Activated CD4-positive, alpha-beta memory T cell treated with anti-CD3 and anti-CD28 coated beads, Interleukin-2, amount 10 ng/mL, durations not matched to agents 7 days and 5 days (primary cell): ENCODE results near the gene ERAL1. TPM values are rescaled to one million over a fixed set of nuclear protein-coding genes. Genes with fewer than 3 reads are reported as not detected.
A peak's percentile ranks its signal among the peaks of the same experiment; 100 is the strongest.
"Not testable (repeated sequence)": the region's sequence is repeated elsewhere in the genome, so short reads cannot be mapped to it uniquely, and the experiment has no call there.

Source experiments
- CTCF ChIA-PET: fragments of 350-600 bp; sonication (Branson Sonifier 250); formaldehyde crosslinking; loops from one replicate; lab custom pipeline; 2021; ENCODE audit warnings: antibody characterized with exemption, inconsistent platforms; lab: Charles Lee
- POLR2A ChIA-PET: fragments of 350-600 bp; sonication (Branson Sonifier 250); formaldehyde crosslinking; loops from one replicate; lab custom pipeline; 2021; ENCODE audit warnings: antibody characterized with exemption; lab: Charles Lee
- DNase-seq: peaks from one replicate; pipeline ENCODE4 v3.0.0-alpha.2; 2020
- H3K27ac Mint-ChIP-seq: one replicate; pipeline ENCODE4 v1.8.0; 2021; ENCODE audit warnings: mild to moderate bottlenecking, mixed read lengths
- H3K27me3 Mint-ChIP-seq: one replicate; pipeline ENCODE4 v1.8.0; 2021; ENCODE audit warnings: mixed read lengths
- H3K36me3 Mint-ChIP-seq: one replicate; pipeline ENCODE4 v1.8.0; 2021; ENCODE audit warnings: low read depth, mixed read lengths
- H3K4me1 Mint-ChIP-seq: one replicate; pipeline ENCODE4 v1.8.0; 2021; ENCODE audit warnings: mixed read lengths
- H3K4me3 Mint-ChIP-seq: one replicate; pipeline ENCODE4 v1.8.0; 2021; ENCODE audit warnings: mild to moderate bottlenecking, mixed read lengths
- H3K9me3 Mint-ChIP-seq: one replicate; pipeline ENCODE4 v1.8.0; 2021; ENCODE audit warnings: mixed read lengths
- total RNA-seq, 2 experiments: library from RNA; stranded (reverse); gene quantifications; one replicate each; pipeline ENCODE4 v1.2.3, GENCODE V29; 2021

The ERAL1 gene
- total RNA-seq, 2 experiments from 2014 or later, result 34.6 to 35.2 TPM

DNA sequence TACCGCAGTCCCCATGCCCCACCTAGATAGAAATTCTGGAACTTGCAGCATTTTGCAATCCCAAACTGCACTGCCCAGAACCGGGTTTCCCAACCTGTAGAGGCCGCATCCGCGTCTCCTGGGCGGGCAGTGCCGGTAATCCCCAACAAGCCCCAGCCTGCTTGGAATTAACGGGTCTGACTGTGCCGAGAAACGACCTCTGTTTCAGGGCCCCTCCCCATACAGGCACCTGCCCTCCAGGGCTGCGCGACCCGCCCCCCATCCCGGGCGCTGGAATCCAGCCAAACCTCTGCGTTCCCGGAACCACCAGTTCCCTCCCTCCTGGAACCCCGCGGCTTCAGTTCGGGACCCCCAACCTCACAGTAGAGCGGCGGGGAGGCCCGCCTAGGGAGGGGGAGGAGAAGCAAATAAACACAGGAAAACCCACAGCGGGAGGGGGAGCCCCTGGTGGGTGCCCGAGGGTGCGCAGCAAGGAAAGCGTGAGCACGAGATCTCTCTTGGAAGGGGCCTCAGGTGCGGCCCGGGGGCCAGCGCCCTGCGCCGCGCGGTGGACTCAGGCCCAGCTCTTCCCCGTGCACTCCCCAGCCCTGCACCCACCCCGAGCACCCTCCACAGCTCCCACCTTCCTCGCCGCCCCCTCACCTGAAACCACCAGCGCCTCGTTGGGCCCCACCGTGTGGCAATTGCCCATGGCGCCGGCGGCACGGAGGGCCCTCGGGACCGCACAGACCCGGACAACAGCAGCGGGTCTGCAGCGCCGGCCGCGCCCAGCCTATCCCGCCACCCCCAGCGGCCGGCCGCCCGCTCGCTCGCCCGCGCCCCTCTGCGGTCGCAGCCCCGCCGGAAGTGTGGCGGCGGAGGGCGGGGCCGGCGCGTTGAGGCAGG lies 42.3 kb downstream of the ERAL1 start, which contains the start of gene FLOT2:
Gene FLOT2 (minus strand): TSS at position 850 of the 885 bp plus-strand sequence. CDS start 159 bp downstream, at position 691.
- ChIA-PET CTCF (interaction anchor here (0.6 to 6.9 kb wide), 13 partner anchors 11 to 526 kb away, joined by 3 to 46 read pairs (median 5); partner anchors contain the start of genes NEK8, PROCA1 and TLCD1), POLR2A (interaction anchor here (1.0 to 4.9 kb wide), 18 partner anchors 9 to 252 kb away, joined by 3 to 21 read pairs (median 5); partner anchors contain the start of genes BLTP2, ERAL1, FAM222B and PHF12)
- peak; percentile 69 for DNase-seq
- H3K9me3 Mint-ChIP-seq, result no peaks in the 10 kb centered on the region
- H3K4me1 Mint-ChIP-seq, result peaks cover 78% of the 10 kb centered on the region
- no peaks in the 10 kb centered on the region for H3K27me3 Mint-ChIP-seq
- peak within 1 kb of the TSS; percentile 95 for H3K27ac Mint-ChIP-seq
- peak within 1 kb of the TSS; percentile 96 for H3K4me3 Mint-ChIP-seq
- peaks cover 47% of the 10 kb centered on the region for H3K36me3 Mint-ChIP-seq

DNA sequence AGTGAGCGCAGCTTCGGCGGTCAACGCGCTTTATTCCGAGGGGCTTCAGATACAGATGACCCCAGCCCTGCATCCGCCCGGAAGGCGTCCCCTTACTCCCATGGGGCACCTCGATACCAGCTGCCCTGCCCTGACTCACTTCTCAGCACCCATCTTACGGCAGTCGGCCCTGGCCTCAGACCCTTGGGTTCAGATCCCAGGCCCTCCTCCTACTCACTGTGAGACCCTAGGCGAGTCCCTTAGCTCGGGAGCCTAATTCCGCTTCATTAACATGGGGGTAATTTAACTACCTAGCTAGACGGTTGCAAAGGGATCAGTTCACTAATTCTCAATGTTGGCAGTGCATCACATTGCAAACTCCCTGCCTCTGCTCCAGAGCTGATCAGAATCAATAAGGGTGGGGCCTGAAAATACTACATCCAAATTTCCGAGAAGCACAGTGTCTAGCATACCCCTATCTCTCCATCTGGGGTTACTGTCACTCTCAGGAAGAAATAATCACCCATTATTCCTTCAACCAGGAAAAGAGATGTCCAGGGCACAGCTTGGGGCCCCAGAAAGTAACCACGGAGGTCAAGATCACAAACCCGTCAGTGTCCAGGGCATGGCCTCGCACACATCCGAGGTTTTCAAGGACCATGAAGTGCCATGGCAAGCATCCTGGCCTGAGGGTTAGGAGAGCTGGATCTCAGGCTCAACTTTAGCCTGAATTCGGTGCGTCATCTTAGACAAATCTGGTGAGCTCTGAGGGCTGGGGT lies 43.1 kb downstream of the ERAL1 start:
- peak; percentile 53 for DNase-seq

DNA sequence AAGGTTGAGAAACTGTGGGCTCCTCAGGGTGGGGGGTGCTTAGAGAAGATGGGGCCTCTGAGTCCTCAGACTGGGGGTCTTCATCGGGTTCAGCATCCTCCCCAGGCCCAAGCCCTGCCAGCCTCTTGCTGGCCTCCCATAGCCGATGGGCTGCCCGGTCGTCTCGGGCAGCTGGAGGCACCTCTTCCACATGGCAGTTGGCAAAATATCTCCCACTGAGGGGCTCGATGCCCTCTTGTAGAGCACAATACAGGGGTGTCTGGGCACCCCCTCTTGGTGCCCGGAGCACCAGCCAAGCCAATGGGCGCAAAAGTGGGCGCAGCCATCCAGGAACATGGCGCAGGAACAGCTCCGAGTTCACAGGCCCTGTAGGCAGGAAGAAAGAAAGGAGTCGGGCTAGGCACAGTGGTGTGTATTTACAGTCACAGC lies 43.7 kb downstream of the ERAL1 start:
- CTCF ChIA-PET, result interaction anchor here (0.6 to 6.9 kb wide), 8 partner anchors 8 to 171 kb away, joined by 3 to 46 read pairs (median 4); partner anchors contain the start of genes FAM222B, NEK8 and TLCD1
- no peaks in the 10 kb centered on the region for H3K27me3 Mint-ChIP-seq
- H3K4me3 Mint-ChIP-seq, result peak overlapping the region; percentile 2
- H3K4me1 Mint-ChIP-seq, result peaks cover 71% of the 10 kb centered on the region
- peaks cover 38% of the 10 kb centered on the region for H3K36me3 Mint-ChIP-seq
- DNase-seq, result no peak
- H3K27ac Mint-ChIP-seq, result peak overlapping the region; percentile 95
- no peaks in the 10 kb centered on the region for H3K9me3 Mint-ChIP-seq
- POLR2A ChIA-PET, result interaction anchor here (1.0 to 4.9 kb wide), 17 partner anchors 11 to 240 kb away, joined by 3 to 21 read pairs (median 5); partner anchors contain the start of genes ERAL1, FAM222B, PHF12 and RPL23A

More for the DNA sequence above, 43.1 kb downstream of the ERAL1 start:
- POLR2A ChIA-PET, result interaction anchor here (1.0 to 4.9 kb wide), 19 partner anchors 10 to 253 kb away, joined by 3 to 21 read pairs (median 5); partner anchors contain the start of genes BLTP2, ERAL1, FAM222B and PHF12
- H3K27me3 Mint-ChIP-seq, result no peaks in the 10 kb centered on the region
- H3K4me1 Mint-ChIP-seq, result peaks cover 72% of the 10 kb centered on the region
- H3K36me3 Mint-ChIP-seq, result peaks cover 44% of the 10 kb centered on the region
- H3K4me3 Mint-ChIP-seq, result peak overlapping the region; percentile 96
- CTCF ChIA-PET, result interaction anchor here (0.6 to 6.9 kb wide), 10 partner anchors 7 to 527 kb away, joined by 3 to 46 read pairs (median 4); partner anchors contain the start of genes FAM222B, NEK8 and TLCD1
- peak overlapping the region; percentile 95 for H3K27ac Mint-ChIP-seq
- H3K9me3 Mint-ChIP-seq, result no peaks in the 10 kb centered on the region

DNA sequence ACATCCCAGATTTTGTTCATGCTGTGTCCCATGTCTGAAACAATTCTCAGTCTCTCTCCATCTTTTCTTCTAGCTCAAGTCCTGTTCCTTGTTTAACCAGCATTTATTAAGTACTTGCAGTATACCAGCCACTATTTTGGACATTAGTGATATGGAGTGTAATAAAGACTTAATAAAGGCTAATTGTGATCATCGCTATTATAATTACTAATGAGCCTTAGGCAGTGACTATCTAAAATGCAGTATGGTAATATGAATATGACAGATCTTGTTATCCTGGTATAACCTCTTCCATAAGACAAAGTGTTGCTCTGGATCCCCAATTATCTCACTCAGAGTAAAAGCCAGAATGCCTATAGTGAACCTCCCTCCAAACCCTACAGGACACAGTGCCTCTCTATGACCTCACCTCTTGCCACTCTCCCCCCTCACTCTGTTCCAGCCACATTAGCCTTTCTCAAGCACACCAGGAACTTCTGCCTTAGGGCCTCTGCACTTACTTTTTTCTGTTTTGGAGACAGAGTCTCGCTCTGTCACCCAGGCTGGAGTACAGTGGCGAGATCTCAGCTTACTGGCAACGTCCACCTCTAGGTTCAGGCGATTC lies 44.5 kb downstream of the ERAL1 start:
- POLR2A ChIA-PET, result interaction anchor here (1.7 to 4.9 kb wide), 5 partner anchors 28 to 172 kb away, joined by 5 to 21 read pairs (median 12); partner anchors contain the start of genes FAM222B and TLCD1
- Mint-ChIP-seq H3K9me3 (no peaks in the 10 kb centered on the region), H3K27ac (peak overlapping the region; percentile 0), H3K27me3 (no peaks in the 10 kb centered on the region), H3K4me3 (no peak overlapping the region), H3K4me1 (peaks cover 70% of the 10 kb centered on the region), H3K36me3 (peaks cover 38% of the 10 kb centered on the region)
- CTCF ChIA-PET, result interaction anchor here (1.1 to 5.0 kb wide), 5 partner anchors 9 to 172 kb away, joined by 3 to 37 read pairs (median 5); partner anchors contain the start of genes FAM222B, NEK8 and TLCD1
- no peak for DNase-seq

DNA sequence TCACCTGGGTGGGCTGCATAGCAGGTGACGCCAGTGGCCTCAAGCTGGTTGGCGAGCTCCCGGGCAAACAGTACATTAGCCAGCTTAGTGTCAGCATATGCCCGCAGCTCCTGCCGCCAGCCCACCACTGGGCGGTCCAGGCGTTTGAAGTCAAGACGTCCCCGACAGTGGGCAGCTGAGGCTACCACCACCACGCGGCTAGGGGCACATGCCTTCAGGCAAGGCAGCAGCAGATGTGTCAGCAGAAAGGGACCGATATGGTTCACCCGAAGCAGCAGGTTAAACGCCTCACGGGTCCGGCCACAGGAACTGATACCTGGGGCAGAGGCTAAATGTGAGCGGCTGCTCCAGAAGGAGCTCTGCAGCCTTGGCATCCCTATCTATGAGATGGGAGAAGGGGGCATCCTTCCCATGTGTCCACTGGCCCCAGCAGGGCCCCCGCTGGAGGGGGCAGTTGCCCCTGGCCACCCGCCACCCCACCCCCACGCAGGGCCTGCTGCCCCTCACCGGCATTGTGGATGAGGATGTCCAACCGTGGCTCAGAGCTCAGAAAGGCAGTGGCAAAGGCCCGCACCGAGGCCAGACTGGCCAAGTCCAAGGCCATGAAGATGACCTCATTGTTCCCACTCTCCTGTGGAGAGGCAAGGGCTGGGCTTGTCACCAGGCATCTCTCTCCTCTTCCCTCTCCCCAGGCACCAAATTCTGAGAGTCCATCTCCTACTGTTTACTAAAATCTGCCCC lies 46.3 kb downstream of the ERAL1 start:
- Mint-ChIP-seq H3K4me1 (peaks cover 59% of the 10 kb centered on the region), H3K4me3 (peak overlapping the region; percentile 79), H3K9me3 (no peaks in the 10 kb centered on the region), H3K27ac (peak overlapping the region; percentile 75), H3K27me3 (no peaks in the 10 kb centered on the region), H3K36me3 (peaks cover 41% of the 10 kb centered on the region)
- DNase-seq, result no peak
- POLR2A ChIA-PET, result interaction anchor here (1.2 to 4.4 kb wide), 8 partner anchors 9 to 181 kb away, joined by 3 to 39 read pairs (median 8); partner anchors contain the start of genes FAM222B, RPL23A and TLCD1
- CTCF ChIA-PET, result interaction anchor here (1.3 to 5.0 kb wide), 7 partner anchors 9 to 174 kb away, joined by 3 to 37 read pairs (median 29); partner anchors contain the start of genes FAM222B, NEK8, PHF12 and TLCD1

DNA sequence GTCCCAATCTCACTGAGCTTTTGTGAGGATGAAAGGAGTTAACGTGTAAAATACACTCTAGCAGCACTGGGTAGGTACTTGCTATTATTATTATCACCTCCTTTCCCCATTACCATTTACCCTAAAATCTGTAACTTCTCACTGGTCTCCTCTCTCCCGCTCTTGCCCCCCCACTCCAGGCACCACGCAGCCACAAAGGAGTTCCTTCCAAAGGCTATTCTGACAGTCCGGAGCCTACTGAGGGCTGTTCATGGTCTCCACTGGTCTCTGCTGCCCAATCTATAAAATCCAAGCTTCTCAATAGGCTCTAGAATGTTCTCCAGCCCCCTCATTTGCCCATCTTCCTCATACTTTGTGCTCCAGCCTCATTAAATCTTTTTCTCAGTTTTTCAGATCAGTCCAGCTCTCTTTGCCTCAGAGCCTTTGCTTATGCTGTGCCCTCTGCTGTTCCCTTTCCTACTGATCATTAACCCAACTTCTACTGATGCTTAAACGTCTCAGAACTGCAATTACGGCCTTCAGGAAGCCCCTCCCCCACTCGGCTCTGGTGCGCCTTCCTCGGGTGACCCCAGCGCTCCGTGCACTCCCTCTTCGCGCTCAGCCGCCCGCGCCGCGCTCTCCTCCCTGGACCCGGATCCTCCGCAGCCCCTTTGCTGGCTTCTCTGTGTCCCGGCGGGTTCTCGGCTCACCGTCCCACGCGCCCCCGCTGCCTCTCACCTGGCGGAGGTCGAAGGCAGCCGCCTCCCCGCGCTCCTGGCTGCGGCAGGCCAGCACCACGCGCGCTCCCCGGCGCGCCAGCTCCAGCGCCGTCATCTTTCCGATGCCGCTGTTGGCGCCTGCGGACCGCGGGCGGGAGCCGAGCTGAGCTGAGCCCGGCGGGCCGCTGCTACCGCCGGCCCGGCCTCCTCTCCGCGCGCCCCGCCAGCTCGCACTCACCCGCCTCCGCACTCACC lies 47.3 kb downstream of the ERAL1 start:
- peak; percentile 58 for DNase-seq
- Mint-ChIP-seq H3K36me3 (peaks cover 50% of the 10 kb centered on the region), H3K4me1 (peaks cover 53% of the 10 kb centered on the region), H3K4me3 (peak overlapping the region; percentile 79), H3K9me3 (no peaks in the 10 kb centered on the region), H3K27me3 (no peaks in the 10 kb centered on the region), H3K27ac (peak overlapping the region; percentile 78)
- ChIA-PET CTCF (interaction anchor here (0.7 to 5.0 kb wide), 21 partner anchors 9 to 255 kb away, joined by 3 to 37 read pairs (median 4); partner anchors contain the start of genes FAM222B, NEK8, PHF12 and SDF2), POLR2A (interaction anchor here (0.7 to 4.4 kb wide), 17 partner anchors 10 to 392 kb away, joined by 3 to 39 read pairs (median 4); partner anchors contain the start of genes BLTP2, FAM222B, NUFIP2 and PHF12)

DNA sequence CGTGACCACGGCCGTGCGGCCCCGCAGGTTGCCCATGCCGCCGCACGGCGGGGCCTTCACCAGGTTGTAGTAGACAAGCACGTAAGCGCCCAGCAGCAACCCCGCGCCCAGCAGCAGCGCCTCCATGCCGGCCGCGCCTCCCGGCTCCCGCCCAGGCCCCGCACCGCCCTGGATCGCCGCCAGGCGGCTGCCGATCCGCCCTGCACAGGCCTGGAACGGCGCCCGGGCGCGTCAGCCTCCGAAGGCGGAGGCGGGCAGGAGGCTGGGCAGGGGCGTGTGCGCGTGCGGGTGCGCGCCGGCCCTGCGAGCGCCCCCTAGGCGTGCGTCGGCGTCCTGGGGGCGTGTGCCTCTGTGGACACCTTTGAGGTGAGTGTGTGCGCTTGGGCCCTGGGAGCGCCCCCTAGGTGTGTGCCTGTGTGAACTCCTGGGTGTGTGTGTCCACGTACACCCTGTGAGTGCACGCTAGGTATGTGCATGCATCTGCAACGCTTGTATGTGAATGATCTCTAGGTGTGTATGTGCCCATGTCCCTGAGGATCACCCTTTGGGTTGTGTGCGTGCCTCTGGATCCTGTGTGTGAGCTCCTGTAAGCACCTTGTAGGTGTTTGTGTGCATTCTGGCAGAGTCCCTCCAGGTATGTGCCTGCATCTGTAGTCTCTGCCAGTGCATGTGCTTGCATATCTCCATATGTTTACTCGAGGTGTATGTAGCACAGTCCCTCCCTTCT lies 48.2 kb downstream of the ERAL1 start, which contains the start of gene DHRS13:
Gene DHRS13 (minus strand): TSS at position 261 of the 727 bp plus-strand sequence. CDS start 135 bp downstream, at position 126.
- Mint-ChIP-seq H3K36me3 (peaks cover 50% of the 10 kb centered on the region), H3K9me3 (no peaks in the 10 kb centered on the region), H3K4me1 (peaks cover 48% of the 10 kb centered on the region), H3K27me3 (no peaks in the 10 kb centered on the region), H3K27ac (peak within 1 kb of the TSS; percentile 78), H3K4me3 (peak within 1 kb of the TSS; percentile 79)
- peak; percentile 94 for DNase-seq
- ChIA-PET CTCF (interaction anchor here (0.5 to 5.0 kb wide), 24 partner anchors 8 to 256 kb away, joined by 3 to 37 read pairs (median 4); partner anchors contain the start of genes FAM222B, NEK8, PHF12 and SDF2), POLR2A (interaction anchor here (0.7 to 4.4 kb wide), 15 partner anchors 11 to 391 kb away, joined by 3 to 39 read pairs (median 5); partner anchors contain the start of genes BLTP2, FAM222B, NUFIP2 and PHF12)

DNA sequence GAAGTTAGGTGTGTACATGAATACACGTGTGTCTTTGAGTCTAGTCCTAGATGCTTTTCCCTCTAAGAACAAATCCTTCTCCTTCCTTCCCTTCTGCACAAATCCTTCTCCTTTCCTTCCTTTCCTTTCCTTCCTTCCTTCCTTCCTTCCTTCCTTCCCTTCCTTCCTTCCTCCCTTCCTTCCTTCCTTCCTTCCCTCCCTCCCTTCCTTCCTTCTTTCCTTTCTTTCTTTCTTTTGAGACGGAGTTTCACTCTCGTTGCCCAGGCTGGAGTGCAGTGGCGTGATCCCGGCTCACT lies 48.7 kb downstream of the ERAL1 start:
- DNase-seq, H3K27me3 Mint-ChIP-seq, H3K9me3 Mint-ChIP-seq: not testable (repeated sequence)
- H3K36me3 Mint-ChIP-seq, result peaks cover 48% of the 10 kb centered on the region
- peaks cover 44% of the 10 kb centered on the region for H3K4me1 Mint-ChIP-seq
- peak overlapping the region; percentile 38 for H3K27ac Mint-ChIP-seq
- POLR2A ChIA-PET, result interaction anchor here (1.1 to 4.4 kb wide), 4 partner anchors 11 to 176 kb away, joined by 5 to 39 read pairs (median 18); partner anchors contain the start of gene TLCD1
- peak overlapping the region; percentile 79 for H3K4me3 Mint-ChIP-seq
- CTCF ChIA-PET, result interaction anchor here (0.5 to 5.0 kb wide), 12 partner anchors 8 to 176 kb away, joined by 3 to 37 read pairs (median 8); partner anchors contain the start of genes FAM222B, NEK8, PHF12 and TLCD1

DNA sequence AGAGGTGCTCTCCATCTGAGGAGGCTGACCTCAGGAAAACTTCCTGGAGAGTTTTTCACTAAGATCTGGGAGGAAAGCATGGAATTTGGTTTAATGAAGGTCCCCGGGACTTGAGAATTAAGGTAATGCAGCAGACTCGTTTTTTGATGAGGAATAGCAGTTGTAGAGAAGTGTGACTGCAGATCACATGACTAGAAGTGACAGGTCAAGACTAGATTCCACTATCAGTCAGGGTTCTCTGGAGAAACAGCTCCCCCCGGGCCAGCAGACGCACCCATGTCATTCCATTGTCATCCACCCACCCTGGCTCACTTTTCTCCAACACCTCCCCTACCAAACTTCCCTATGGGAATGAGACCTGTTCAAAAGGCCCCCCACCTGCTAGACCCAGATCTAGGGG lies 50.0 kb downstream of the ERAL1 start:
- Mint-ChIP-seq H3K9me3 (no peaks in the 10 kb centered on the region), H3K27me3 (no peaks in the 10 kb centered on the region), H3K36me3 (peaks cover 46% of the 10 kb centered on the region), H3K27ac (no peak overlapping the region), H3K4me1 (peaks cover 32% of the 10 kb centered on the region), H3K4me3 (no peak overlapping the region)
- ChIA-PET POLR2A (no interaction called here), CTCF (no interaction called here)
- DNase-seq, result no peak
